Neural progenitor cell (in vitro differentiated cells): ENCODE results near the gene NCOA1.

Experiments used
- CTCF ChIP-seq: fragments of 200-600 bp; sonication (generic); IDR thresholded peaks from 2 replicates; pipeline ENCODE4 v1.5.1; 2017; ENCODE audit warnings: antibody characterized with exemption, mild to moderate bottlenecking
- EZH2 ChIP-seq: fragments of 200-600 bp; sonication (generic); IDR thresholded peaks from 2 replicates; pipeline ENCODE4 v1.6.1; 2017; ENCODE audit warnings: antibody characterized with exemption, mild to moderate bottlenecking, moderate library complexity
- EZH2phosphoT487 ChIP-seq: fragments of 200-600 bp; sonication (generic); IDR thresholded peaks from 2 replicates; pipeline ENCODE4 v1.6.1; 2017; ENCODE audit warnings: antibody characterized with exemption

DNA sequence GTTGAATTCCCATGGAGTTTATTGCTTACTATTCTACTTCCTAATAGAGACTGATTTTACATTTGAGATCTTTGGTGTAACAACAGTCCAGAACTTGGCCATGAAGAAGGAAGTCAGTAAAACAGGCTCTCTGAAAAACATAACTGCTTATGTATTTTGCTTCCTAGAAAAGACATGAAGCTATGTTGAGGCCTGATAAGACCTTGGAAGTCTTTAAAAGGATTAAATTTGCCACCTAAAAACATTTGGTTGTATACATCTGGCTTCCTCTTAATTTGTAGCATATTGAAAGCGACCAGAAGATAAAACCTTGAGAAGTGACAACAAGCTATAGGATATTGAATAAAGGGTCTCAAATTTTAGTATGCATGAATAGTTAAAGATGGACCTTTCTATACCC, 265.7 kb downstream of the NCOA1 start:
- TF ChIP-seq CTCF (no peak), EZH2phosphoT487 (no peak), EZH2 (no peak)
